Thyroid gland (tissue), 4 donors: ENCODE results near the gene WDR81. TPM values are rescaled to one million over a fixed set of nuclear protein-coding genes. Genes with fewer than 3 reads are reported as not detected.

Experiments
- DNase-seq, 2 donors: peaks; one replicate each; pipeline ENCODE4 v3.0.0-alpha.2; 2019
- H3K27ac ChIP-seq, 3 donors: fragments of 200-600 bp; sonication (generic); 1 replicate in 2 of 3; 2 replicates in 1 of 3; pipeline ENCODE4 v1.5.1; 2016 to 2019; ENCODE audit warnings: mild to moderate bottlenecking in 1 of 3, moderate library complexity in 1 of 3
- H3K27me3 ChIP-seq: fragments of 200-600 bp; sonication (generic); one replicate; pipeline ENCODE4 v1.5.1; 2019
- H3K36me3 ChIP-seq, 2 donors: fragments of 200-600 bp; sonication (generic); one replicate each; pipeline ENCODE4 v1.5.1; 2016 to 2019
- H3K4me1 ChIP-seq, 2 donors: fragments of 200-600 bp; sonication (generic); one replicate each; pipeline ENCODE4 v1.5.1; 2017 to 2019
- H3K4me3 ChIP-seq, 3 donors: fragments of 200-600 bp; sonication (generic); replicated peaks in 1 of 3; 1 replicate in 2 of 3; 2 replicates in 1 of 3; pipeline ENCODE4 v1.5.1; 2016; ENCODE audit warnings: mild to moderate bottlenecking in 1 of 3
- H3K9me3 ChIP-seq: fragments of 200-600 bp; sonication (generic); one replicate; pipeline ENCODE4 v1.5.1; 2017
- POLR2A ChIP-seq, 2 donors: fragments of 450-650 bp; IDR thresholded peaks; one replicate each; pipeline ENCODE4 v1.6.1; 2017; ENCODE audit warnings: antibody characterized with exemption in 2 of 2, mild to moderate bottlenecking in 2 of 2, moderate library complexity in 1 of 2
- WGBS, 2 donors: methylation state at CpG; one replicate each; pipeline ENCODE4 v1.1.5; 2017; 5-methylcytosine and 5-hydroxymethylcytosine counted together
- intact Hi-C: fragments of 100-400 bp; cut with DNase I; formaldehyde crosslinking; loops from one replicate; pipeline ENCODE4 v1.15.1; 2023
- total RNA-seq, 4 donors: library from RNA; depleted of rRNA; stranded (reverse); fragments of >200 nt; gene quantifications; one replicate each; pipeline ENCODE4 v1.2.3, GENCODE V29; 2016
- TF ChIP-seq, protein P1 (sequence below), 6 experiments: fragments of 200-600 bp in 3 of 6; fragments of 450-650 bp in 3 of 6; sonication (generic) in 3 of 6; IDR thresholded peaks; one replicate each; pipeline ENCODE4 v1.5.1; 2016 to 2019; ENCODE audit warnings: antibody characterized with exemption in 6 of 6, mild to moderate bottlenecking in 2 of 6, inconsistent platforms in 1 of 6, moderate library complexity in 1 of 6

Gene WDR81
- total RNA-seq, 4 donors from 2014 or later: 25.6 to 31.0 (median 30.3) TPM

DNA sequence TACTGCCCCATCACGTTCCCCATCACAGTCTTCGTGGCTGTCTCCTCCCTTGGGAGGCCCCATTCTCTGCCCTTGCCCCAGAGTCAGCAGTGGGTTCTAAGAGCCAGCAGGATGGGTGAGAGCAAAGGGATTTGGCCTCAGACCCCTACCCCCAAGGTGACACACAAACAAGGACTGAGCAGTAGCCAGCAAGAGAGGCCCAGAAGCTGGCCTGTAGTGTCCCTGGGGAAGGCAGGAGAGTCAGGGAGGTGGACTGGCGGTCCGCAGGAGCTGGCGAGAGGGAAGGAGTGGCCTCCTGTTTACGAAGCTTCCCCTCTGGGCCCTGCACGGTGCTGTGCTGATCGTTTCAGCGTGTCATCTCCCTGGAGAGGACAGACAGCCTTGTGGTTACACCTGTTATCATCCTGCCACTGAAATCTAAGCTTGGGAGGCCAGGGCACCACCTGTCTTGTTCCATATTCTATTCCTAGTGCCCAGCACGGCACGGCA, 8.4 kb downstream of the WDR81 start:
- Histone ChIP-seq H3K27me3 (no peaks in the 10 kb centered on the region), H3K9me3 (no peaks in the 10 kb centered on the region), H3K27ac (no peak overlapping the region), H3K36me3 (peaks cover 8 to 30% of the 10 kb centered on the region in 2 donors), H3K4me3 (no peak overlapping the region), H3K4me1 (peaks cover 0 to 6% of the 10 kb centered on the region in 2 donors)
- intact Hi-C loops: no loop called here
- DNase-seq: no peak
- no peak for TF ChIP-seq POLR2A (IDR thresholded peaks at IDR 0.05)
- TF ChIP-seq, protein P1, sequence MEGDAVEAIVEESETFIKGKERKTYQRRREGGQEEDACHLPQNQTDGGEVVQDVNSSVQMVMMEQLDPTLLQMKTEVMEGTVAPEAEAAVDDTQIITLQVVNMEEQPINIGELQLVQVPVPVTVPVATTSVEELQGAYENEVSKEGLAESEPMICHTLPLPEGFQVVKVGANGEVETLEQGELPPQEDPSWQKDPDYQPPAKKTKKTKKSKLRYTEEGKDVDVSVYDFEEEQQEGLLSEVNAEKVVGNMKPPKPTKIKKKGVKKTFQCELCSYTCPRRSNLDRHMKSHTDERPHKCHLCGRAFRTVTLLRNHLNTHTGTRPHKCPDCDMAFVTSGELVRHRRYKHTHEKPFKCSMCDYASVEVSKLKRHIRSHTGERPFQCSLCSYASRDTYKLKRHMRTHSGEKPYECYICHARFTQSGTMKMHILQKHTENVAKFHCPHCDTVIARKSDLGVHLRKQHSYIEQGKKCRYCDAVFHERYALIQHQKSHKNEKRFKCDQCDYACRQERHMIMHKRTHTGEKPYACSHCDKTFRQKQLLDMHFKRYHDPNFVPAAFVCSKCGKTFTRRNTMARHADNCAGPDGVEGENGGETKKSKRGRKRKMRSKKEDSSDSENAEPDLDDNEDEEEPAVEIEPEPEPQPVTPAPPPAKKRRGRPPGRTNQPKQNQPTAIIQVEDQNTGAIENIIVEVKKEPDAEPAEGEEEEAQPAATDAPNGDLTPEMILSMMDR (IDR thresholded peaks at IDR 0.05): no peak
- 73 to 85% methylated on average over 7 to 10 of the region's 11 CpGs for WGBS, 2 donors

DNA sequence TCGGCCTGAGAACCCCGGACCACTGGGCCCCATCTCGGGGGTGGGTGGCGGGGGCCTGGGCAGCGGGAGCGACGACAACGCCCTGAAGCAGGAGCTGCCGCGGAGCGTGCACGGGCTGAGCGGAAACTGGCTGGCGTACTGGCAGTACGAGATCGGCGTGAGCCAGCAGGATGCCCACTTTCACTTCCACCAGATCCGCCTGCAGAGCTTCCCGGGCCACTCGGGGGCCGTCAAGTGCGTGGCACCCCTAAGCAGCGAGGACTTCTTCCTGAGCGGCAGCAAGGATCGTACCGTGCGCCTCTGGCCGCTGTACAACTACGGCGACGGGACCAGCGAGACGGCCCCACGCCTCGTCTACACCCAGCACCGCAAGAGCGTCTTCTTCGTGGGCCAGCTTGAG, 9.3 kb downstream of the WDR81 start:
- H3K4me1 ChIP-seq: peaks cover 0 to 6% of the 10 kb centered on the region in 2 donors
- DNase-seq: no peak
- intact Hi-C loops: no loop called here
- 94 to 97% methylated on average over 35 to 38 of the region's 38 CpGs for WGBS, 2 donors
- H3K4me3 ChIP-seq: no peak overlapping the region
- no peak for TF ChIP-seq POLR2A (IDR thresholded peaks at IDR 0.05)
- TF ChIP-seq, protein P1 (IDR thresholded peaks at IDR 0.05): no peak
- H3K27ac ChIP-seq: no peak overlapping the region
- no peaks in the 10 kb centered on the region for H3K27me3 ChIP-seq
- H3K9me3 ChIP-seq: no peaks in the 10 kb centered on the region
- H3K36me3 ChIP-seq: peaks cover 7 to 23% of the 10 kb centered on the region in 2 donors

- peaks cover 7 to 23% of the 10 kb centered on the region in 2 donors for H3K36me3 ChIP-seq
- no peak overlapping the region for H3K4me3 ChIP-seq
- DNase-seq: no peak
- no peaks in the 10 kb centered on the region for H3K9me3 ChIP-seq
- no peaks in the 10 kb centered on the region for H3K27me3 ChIP-seq
- intact Hi-C loops: no loop called here
- TF ChIP-seq, protein P1 (IDR thresholded peaks at IDR 0.05): no peak
- TF ChIP-seq POLR2A (IDR thresholded peaks at IDR 0.05): no peak
- no peak overlapping the region for H3K27ac ChIP-seq
- H3K4me1 ChIP-seq: peaks cover 0 to 5% of the 10 kb centered on the region in 2 donors
- 99 to 100% methylated on average over 6 to 9 of the region's 10 CpGs for WGBS, 2 donors
Measured at GRCh38 chr17:1735418-1735817, 10.9 kb downstream of the WDR81 start.

GRCh38 chr17:1735834-1736347, 11.4 kb downstream of the WDR81 start:
- H3K27me3 ChIP-seq: no peaks in the 10 kb centered on the region
- no peak for DNase-seq
- TF ChIP-seq, protein P1 (IDR thresholded peaks at IDR 0.05): no peak
- TF ChIP-seq POLR2A (IDR thresholded peaks at IDR 0.05): no peak
- intact Hi-C loops: no loop called here
- H3K27ac ChIP-seq: no peak overlapping the region
- 91 to 98% methylated on average over 10 to 14 of the region's 17 CpGs for WGBS, 2 donors
- H3K9me3 ChIP-seq: no peaks in the 10 kb centered on the region
- no peak overlapping the region for H3K4me3 ChIP-seq
- H3K4me1 ChIP-seq: peaks cover 0 to under 1% of the 10 kb centered on the region in 2 donors
- H3K36me3 ChIP-seq: peaks cover 7 to 23% of the 10 kb centered on the region in 2 donors

GRCh38 chr17:1736348-1737281, 12.1 kb downstream of the WDR81 start:
- Histone ChIP-seq H3K4me3 (no peak overlapping the region), H3K9me3 (no peaks in the 10 kb centered on the region), H3K27me3 (no peaks in the 10 kb centered on the region), H3K36me3 (peaks cover 7 to 20% of the 10 kb centered on the region in 2 donors), H3K27ac (no peak overlapping the region), H3K4me1 (no peaks in the 10 kb centered on the region)
- WGBS, 2 donors: 81 to 87% methylated on average over 15 to 17 of the region's 25 CpGs
- intact Hi-C loops: no loop called here
- DNase-seq: peak in 1 of 2 donors; percentile 22
- no peak for TF ChIP-seq POLR2A (IDR thresholded peaks at IDR 0.05)
- TF ChIP-seq, protein P1 (IDR thresholded peaks at IDR 0.05): no peak
